Central memory CD4-positive, alpha-beta T cell (primary cell): ENCODE measurements around the gene XPO4.
"Not testable (repeated sequence)": the region's sequence is repeated elsewhere in the genome, so short reads cannot be mapped to it uniquely, and the experiment has no call there.

Source experiments
- DNase-seq: peaks from one replicate; pipeline ENCODE4 v3.0.0; 2022

Gene XPO4

GRCh38 chr13:20779405-20779804, 123.1 kb downstream of the XPO4 start:
- DNase-seq, result no peak

- DNase-seq, result no peak
These were observed 124.2 kb downstream of the XPO4 start for GRCh38 chr13:20778311-20778710.

GRCh38 chr13:20776751-20777150, 125.8 kb downstream of the XPO4 start:
- no peak for DNase-seq

DNA sequence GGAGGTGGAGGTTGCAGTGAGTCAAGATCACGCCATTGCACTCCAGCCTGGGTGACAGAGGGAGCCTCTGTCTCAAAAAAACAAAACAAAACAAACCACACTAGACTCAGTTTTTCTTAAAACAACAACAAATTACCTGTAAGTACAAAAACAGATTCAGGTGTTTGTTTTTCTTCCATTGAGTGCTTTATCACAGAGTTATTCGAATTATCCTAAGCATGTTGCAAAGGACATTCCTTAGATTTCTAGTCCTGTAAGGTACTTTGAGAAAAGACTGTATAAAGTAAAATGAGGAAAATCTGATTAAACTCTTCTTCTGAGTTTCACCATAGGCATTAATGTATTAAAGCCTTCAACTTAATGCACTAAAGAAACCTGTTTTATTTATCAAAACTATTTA, 126.6 kb downstream of the XPO4 start:
- DNase-seq, result no peak

DNA sequence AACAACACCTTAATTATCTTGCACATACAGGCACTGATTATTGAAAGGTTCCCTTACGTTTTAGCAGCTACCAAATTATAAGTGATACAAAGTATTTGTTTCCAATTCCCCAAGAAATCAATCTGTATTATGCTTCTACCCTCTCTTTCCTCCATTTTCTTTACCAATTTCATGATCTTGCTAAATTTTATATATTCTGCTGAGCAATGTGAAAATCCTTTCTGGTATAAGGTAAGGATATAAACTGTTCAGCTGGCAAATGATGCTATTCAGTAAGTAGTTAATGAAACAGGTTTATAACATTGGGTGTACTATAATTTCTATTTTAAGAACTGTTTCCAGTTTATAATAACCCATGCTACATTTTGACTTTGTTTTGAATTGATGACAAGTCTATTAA, 127.8 kb downstream of the XPO4 start:
- DNase-seq, result no peak

DNA sequence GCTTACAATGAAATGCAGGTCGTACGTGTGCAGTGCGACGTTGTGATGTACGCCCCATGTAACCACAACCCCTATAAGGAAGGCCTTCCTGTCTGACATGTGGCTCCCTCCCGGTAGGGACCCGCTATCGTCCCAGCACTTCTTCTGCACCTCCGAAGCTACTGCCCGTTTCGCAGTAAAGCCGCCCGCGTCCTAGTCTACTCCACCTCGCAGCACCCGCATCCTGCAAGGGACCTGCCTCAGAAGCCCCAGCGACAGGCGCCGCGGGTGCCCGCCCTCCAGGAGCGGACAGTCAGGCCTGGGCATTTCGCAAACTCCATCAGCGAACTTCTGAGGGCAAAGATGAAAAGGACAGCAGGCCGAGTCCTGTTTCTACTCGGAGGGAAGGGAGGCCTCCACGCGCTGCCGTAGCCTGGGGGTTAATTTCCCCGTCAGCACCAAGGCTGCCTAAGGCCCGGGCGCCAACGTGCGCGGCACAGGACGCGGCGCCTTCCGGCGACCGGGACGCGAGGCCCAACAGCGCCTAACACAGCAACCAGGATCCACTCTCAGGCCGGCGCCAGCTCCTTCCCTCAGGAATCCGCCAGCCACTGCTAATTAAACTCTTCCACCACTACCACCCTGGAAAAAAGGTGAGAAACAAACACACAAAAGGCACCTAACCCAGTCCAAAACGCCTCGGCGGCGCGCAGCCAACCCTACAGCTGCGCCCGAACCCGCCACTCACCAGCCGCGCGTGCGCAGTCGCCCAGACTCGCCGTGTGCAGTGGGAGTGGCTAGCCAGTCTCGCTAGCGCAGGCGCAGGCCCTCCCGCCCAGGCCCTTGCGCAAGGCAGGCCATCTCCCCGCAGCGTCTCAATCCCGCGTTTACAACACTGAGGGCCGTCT, 129.1 kb downstream of the XPO4 start, which contains the start of gene EEF1AKMT1:
EEF1AKMT1 (minus strand) TSS at position 768 of the 887 bp plus-strand sequence. CDS start 16,363 bp downstream, outside the sequence.
- DNase-seq, result peak; percentile 91

DNA sequence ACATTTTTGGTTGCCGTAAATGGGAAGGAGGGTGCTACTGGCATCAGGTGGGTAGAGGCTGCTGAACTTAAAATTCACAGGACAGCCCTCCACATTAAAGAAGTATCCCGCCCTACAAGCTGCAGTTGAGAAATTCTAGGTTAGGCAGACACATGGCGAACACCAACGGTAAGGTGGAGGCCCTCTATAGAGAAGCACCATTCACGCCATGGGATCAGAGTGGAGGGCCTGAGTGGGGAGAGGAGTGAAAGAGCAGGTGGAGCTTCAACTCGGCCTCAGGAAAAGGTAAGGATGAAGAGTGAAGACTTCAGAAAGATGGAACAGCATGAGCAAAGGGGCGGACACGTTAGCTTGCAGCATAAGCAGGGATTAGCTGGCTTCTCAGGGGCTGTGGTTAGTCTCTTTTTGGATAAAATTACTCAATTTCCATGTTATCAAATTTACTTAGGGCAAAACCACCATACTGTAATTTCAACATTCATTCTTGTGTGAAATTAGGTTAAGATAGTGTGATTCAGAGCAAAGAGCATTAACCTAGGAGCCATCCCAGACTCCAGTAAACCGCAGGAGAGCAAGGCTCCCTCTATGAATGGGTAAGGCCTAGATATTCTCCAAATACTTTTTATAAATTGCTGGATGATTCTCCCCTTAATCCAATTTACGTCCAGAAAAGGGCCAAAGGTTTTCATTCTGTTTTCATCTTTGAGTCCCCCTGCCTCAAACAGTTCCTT, 130.0 kb downstream of the XPO4 start:
- DNase-seq, result no peak

DNA sequence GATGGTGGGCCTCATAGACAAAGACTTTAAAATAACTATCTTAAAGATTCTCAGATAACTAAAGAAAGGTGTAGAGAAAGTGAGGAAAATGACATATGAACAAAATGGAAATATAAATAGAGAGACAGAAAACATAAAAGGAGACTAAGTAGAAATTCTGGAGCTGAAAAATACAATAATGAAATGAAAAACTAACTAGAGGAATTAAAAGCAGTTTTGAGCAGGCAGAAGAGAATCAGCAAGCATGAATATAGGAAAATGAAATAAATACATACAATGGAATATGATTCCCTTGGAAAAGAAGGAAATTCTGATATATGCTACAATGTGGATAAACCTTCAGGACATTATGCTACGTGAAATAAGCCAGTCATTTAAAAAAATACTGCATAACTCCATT, 132.7 kb downstream of the XPO4 start:
- no peak for DNase-seq

DNA sequence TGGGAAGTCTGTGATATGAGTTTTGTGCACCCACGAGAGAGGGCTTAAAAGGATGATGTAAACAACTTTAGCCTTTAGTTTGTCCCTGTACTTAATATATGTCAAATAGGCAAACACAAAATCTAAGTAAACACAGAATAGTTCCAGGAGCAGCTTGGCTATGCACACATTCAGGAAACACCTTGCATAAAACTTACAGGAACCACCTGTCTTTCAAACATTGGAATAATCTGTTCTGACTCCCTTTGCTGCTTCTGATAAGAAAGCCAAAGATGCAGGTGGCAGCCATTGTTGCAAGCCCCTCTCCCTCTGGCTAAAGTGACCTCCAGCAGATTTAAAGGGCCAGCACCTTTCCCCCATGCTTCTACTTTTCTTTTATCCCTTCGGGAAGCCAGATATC, 133.5 kb downstream of the XPO4 start:
- no peak for DNase-seq

DNA sequence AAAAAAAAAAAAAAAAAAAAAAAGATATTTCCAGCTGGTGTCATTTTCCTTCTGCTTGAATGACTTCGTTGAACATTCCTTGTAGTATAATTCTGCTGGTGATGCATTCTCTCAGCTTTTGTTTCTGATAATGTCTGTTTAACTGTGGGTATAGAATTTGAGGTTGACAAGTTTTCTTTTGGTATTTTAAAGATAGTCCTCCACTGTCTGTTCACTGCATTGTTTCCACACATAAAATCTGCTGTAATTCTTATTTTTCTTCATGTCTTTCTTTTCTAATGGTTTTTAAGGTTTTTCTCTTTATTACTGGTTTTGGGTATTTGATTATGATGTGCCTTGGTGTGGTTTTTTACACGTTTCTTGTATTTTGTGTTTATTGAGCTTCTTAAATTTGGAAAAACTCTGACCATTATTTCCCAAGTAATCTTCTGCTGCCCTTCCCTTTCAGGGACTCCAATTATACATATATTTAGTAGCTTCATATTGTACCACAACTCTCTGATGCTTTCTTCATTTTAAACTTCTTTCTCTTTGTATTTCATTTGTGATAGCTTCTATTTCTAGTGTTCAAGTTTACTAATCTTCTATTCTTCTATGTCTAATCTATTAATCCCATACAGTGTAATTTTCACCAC, 135.1 kb downstream of the XPO4 start:
- no peak for DNase-seq

DNA sequence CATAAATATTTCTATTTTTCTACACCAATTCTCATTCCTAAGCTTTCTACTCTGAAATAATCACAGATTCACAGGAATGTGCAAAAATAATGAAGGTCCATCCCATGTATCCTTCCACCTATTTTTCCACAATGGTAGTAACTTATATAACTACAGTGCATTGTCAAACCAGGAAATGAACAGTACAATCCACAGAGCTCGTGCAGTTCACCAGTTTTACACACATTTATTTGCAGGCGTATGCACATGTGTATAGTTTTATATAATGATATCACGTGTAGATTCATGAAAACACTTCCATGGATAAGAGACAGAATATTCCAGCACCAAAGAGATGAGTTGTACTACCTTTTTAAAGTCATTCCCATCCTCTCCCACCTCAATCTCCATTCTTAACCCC, 141.7 kb downstream of the XPO4 start:
- DNase-seq, result no peak

DNA sequence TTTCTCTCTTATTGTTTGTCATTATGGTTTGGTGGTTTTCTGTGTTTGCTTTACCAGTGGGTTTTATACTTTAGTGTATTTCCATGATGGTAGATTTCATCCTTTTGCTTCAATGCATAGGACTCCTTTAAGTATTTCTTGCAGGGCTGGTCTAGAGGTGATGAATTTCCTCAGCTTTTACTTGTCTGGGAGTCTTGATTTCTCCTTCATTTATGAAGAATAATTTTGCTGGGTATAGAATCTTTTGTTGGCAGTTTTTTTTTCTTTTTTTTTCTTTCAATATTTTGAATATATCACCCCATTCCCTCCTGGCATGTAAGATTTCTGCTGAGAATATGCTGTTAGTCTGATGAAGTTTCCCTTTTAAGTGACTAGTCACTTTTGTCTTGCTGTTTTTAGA, 148.5 kb downstream of the XPO4 start:
- DNase-seq, result no peak

DNA sequence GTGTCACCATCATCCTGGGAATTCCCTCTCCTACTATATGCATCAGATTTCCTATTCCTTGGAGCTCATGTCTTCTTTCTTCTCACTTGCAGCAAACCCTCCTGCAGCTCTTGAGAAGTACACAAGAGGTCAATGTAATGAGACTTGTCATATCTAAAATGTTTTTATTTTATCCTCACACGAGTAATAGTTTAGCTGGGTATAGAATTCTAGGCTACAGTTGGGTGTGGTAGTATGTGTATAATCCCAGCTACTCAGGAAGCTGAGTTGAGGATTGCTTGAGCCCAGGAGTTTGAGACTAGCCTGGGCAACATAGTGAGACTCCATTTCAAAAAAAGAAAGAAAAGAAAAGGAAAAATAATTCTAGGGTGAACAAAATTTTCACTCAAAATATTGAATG, 153.2 kb downstream of the XPO4 start:
- no peak for DNase-seq

DNA sequence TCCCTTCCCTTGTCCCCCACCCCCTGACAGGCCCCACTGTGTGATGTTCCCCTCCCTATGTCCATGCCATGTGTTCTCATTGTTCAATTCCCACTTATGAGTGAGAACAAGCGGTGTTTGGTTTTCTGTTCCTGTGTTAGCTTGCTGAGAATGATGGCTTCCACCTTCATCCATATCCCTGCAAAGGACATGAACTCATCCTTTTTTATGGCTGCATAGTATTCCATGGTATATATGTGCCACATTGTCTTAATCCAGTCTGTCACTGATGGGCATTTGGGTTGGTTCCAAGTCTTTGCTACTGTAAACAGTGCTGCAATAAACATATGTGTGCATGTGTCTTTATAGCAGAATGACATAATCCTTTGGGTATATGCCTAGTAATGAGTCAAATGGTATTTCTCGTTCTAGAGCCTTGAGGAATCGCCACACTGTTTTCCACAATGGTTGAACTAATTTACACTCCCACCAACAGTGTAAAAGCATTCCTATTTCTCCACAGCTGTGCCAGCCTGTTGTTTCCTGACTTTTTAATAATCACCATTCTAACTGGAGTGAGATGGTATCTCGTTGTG, 158.6 kb downstream of the XPO4 start:
- not testable (repeated sequence) for DNase-seq

DNA sequence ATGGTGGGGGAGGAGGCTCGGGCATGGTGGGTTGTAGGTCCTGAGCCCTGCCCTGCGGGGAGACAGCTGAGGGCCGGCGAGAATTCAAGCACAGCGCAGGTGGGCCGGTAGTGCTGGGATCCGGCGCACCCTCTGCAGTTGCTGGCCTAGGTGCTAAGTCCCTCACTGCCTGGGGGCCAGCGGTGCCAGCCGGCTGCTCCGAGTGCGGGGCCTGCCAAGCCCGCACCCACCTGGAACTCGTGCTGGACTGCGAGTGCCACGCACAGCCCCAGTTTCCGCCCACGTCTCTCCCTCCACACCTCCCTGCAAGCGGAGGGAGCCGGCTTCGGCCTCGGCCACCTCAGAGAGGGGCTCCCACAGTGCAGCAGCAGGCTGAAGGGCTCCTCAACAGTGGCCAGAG, 162.5 kb downstream of the XPO4 start:
- no peak for DNase-seq

DNA sequence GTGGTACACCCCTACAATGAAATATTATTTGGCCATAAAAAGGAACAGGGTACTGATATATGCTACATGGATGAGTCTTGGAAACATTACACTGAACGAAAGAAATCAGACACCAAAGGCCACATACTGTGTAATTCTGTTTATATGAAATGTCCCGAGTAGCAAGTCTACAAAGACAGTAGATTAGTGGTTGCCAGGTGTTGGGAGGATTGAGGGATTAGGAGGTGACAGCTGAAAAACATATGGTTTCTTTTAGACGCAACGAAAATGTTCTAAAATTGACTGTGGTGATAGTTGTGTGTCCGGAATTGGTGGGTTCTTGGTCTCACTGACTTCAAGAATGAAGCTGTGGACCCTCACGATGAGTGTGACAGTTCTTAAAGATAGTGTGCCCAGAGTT, 163.9 kb downstream of the XPO4 start:
- no peak for DNase-seq

GRCh38 chr13:20729633-20730585, 172.6 kb downstream of the XPO4 start:
- DNase-seq, result no peak

DNA sequence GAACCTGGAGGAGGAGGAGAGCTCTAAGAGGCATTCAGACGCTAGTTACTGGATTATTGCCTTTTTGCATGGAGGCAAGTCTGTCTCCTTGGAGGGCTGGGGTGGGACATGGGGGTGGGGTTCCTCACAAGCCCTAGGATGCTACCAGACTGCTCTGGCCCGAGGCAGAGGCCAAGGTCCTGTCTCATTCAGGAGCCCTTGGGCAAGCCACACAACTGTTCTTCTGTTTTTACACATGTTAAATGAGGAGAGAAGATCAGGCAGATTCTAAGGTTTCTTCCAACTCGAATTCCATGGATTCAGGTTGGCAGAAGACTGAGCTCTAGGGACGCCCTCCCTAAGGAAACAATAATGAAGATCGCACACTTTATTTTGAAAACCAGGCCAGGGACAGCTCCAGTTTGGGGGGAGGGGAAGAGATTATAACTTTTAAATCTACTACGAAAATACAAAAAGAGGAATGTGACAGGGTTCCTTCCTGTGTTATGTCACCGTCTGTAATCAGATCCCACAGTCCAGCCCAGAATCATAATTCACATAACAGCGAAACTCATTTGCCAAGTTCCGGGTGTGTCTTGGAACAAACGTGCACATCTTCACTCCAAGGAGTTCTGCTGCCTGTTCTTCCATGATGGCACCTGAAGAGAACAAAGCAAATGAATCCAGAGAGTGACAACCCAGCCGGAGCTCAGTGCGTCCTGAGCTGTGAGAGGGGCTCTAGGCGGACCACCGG, 173.8 kb downstream of the XPO4 start:
- no peak for DNase-seq

DNA sequence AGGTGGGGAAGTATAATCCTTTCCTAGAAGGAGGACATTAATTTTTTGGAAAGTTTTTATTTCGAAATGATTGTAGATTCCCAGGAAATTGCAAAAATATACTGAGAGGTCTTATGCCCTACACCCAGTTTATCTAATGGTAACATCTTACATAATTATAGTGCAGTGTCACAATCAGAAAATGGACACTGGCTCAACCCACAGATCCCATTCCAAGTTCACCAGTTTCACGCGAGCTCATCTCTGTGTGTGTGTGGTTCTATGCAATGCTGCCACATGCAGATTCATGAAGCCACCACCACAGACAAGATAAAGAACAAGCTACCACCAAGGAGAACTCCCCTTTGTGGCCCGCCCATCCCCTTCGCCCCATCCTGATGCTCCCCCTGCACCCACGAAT, 174.7 kb downstream of the XPO4 start:
- no peak for DNase-seq
